ENCODE results near the gene GPR108. TPM values are rescaled to one million over a fixed set of nuclear protein-coding genes. Genes with fewer than 3 reads are reported as not detected.

The GPR108 gene
- polyA plus RNA-seq, 1 of the 3 experiments (the other 2 are of a cell fraction) = 54.2 TPM

DNA sequence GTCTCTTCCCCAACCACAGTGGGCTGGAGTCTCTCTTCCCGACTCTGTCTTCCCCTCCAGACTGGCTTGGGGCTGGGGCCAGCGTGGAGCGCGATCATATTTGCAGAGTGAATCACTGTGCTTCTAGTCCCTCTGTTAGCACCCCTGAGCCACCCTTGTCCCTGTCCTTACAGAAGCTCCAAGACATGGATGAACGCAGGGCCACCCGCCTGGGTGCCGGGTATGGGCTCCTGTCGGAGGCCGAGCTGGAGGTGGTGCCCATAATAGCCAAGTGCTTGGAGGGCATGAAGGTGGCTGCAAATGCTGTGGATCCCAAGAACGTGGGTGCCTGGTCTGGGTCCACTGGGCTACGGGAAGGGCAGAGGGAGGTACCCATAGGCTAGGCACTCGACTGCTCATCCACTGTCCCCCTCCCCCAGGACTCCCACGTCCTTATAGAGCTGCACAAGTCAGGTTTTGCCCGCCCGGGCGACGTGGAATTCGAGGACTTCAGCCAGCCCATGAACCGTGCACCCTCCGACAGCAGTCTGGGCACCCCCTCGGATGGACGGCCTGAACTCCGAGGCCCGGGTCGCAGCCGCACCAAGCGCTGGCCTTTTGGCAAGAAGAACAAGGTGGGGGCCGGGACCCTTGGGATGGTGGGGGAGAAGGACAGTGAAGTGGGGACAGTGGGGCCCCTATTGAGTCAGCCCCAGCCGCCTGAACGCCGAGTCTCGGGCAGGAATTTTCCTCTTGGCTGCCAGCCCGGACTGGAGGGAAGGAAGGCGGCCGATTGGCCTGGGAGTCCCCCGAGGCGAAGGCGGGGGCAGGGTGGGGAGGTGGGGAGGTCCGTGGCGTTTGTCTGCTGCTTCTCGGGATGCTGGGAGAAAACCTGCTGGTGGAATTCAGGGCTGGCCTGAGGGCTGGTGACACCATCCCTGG lies 7.3 kb upstream of the GPR108 start:
- ChIA-PET POLR2A (no interaction called here), CTCF (no interaction called here)
- no peak overlapping the region for H2AFZ ChIP-seq (ENCODE audit: low read depth)
- no peak overlapping the region; the same call in 1 of the 2 replicates for H3K9ac ChIP-seq
- H3K9me3 ChIP-seq = no peaks in the 10 kb centered on the region
- peaks cover 17% of the 10 kb centered on the region for H3F3A ChIP-seq (replicated peaks; ENCODE audit: insufficient read depth)
- H3K4me3 ChIP-seq (ENCODE audit: low read depth in 2 of 2, low read length in 1 of 2) = no peak overlapping the region
- H3K27me3 ChIP-seq (ENCODE audit: insufficient read depth) = no peaks in the 10 kb centered on the region
- H3K79me2 ChIP-seq (ENCODE audit: insufficient read depth) = peaks cover 40% of the 10 kb centered on the region
- 47% methylated on average over 16 of the region's 41 CpGs for WGBS (ENCODE audit: low lambda C conversion rate)
- no peaks in the 10 kb centered on the region for H3K9me2 ChIP-seq
- TF ChIP-seq, protein P1, sequence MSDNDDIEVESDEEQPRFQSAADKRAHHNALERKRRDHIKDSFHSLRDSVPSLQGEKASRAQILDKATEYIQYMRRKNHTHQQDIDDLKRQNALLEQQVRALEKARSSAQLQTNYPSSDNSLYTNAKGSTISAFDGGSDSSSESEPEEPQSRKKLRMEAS (IDR thresholded peaks at IDR 0.05; ENCODE audit: low read depth) = 0 out of 2 replicates have a peak, but pooled peaks have one; percentile 22
- peak; percentile 71 for TF ChIP-seq TEAD4 (IDR thresholded peaks at IDR 0.05; ENCODE audit: borderline replicate concordance, insufficient read depth)
- peak; percentile 62; the same call in 1 of the 2 replicates for TF ChIP-seq RXRA (IDR thresholded peaks at IDR 0.05; ENCODE audit: borderline replicate concordance, low read depth)
- TF ChIP-seq, protein P2, sequence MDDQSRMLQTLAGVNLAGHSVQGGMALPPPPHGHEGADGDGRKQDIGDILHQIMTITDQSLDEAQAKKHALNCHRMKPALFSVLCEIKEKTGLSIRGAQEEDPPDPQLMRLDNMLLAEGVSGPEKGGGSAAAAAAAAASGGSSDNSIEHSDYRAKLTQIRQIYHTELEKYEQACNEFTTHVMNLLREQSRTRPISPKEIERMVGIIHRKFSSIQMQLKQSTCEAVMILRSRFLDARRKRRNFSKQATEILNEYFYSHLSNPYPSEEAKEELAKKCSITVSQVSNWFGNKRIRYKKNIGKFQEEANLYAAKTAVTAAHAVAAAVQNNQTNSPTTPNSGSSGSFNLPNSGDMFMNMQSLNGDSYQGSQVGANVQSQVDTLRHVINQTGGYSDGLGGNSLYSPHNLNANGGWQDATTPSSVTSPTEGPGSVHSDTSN (IDR thresholded peaks at IDR 0.05) = peak; percentile 8; the same call in 1 of the 2 replicates
- no peak for TF ChIP-seq RFX5 (IDR thresholded peaks at IDR 0.05; ENCODE audit: low read length)
- peak; percentile 94 for TF ChIP-seq NFIC (IDR thresholded peaks at IDR 0.05; ENCODE audit: borderline replicate concordance)
- TF ChIP-seq FOSL2 (IDR thresholded peaks at IDR 0.05; ENCODE audit: borderline replicate concordance, low read depth) = peak; percentile 54
- peak; percentile 27; the same call in 1 of the 2 replicates for TF ChIP-seq TCF12 (IDR thresholded peaks at IDR 0.05)
- TF ChIP-seq MEF2A (IDR thresholded peaks at IDR 0.05; ENCODE audit: borderline replicate concordance, low read depth) = no peak
- TF ChIP-seq EP300 (IDR thresholded peaks at IDR 0.05; ENCODE audit: borderline replicate concordance in 1 of 2, low read depth in 1 of 2, low read length in 1 of 2) = peak in 1 of 2 experiments; percentile 26; a peak in 1 of 4 replicates
- peak; percentile 38; the same call in 1 of the 2 replicates for TF ChIP-seq JUND (IDR thresholded peaks at IDR 0.05)
- no peak for TF ChIP-seq ELF1 (IDR thresholded peaks at IDR 0.05)
- peaks cover 22 to 50% of the 10 kb centered on the region in 2 experiments for H3K36me3 ChIP-seq (replicated peaks in 1 of 2; ENCODE audit: control insufficient read depth in 1 of 2, insufficient read depth in 2 of 2, low read length in 1 of 2)
- peak overlapping the region; percentile 67; the same call in 1 of the 2 replicates for H3K4me2 ChIP-seq
- no peaks in the 10 kb centered on the region for H4K20me1 ChIP-seq (ENCODE audit: insufficient read depth)
- peak overlapping the region; percentile 26 to 69; a peak in 3 of 4 replicates for H3K27ac ChIP-seq (ENCODE audit: low read depth in 2 of 2, low read length in 1 of 2)
- no peak for DNase-seq
- peaks cover 0 to 17% of the 10 kb centered on the region in 2 experiments; a peak in 3 of 4 replicates for H3K4me1 ChIP-seq (ENCODE audit: control insufficient read depth in 1 of 2, insufficient read depth in 2 of 2, low read depth in 1 of 2, low read length in 1 of 2)

DNA sequence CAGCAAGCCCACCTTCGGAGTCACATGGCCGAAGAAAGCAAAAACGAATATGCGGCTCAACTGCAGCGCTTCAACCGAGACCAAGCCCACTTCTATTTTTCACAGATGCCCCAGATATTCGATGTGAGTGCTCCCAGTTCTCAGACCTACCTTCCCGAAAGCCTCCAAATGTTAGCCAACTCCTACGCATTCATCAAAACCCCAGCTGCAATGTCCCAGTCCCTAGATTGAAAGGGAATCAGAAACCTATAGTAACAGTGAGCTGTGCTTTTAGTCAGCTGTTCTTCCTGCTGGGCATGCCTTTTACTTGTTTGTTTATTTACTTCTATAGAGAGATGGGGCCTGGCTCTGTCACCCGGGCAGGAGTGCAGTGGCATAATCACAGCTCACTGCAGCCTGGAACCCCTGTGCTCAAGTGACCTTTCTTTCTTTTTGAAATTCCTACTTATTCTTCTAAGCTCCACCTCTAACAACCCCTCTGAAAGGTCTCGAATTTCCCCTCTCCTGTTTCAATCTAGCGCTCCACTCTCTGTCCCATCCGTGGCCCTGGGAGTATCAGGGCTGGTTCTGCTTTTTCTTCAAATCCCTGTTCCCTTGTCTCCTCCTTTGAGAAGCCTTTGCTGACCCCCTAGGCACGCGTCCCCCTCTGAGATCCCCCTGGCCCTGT lies 6.5 kb upstream of the GPR108 start:
- CTCF ChIA-PET = interaction anchor here (2.1 kb wide), 1 partner anchor 120 kb away, joined by 6 read pairs; no protein-coding TSS in a partner anchor
- 84% methylated on average over 15 of the region's 15 CpGs for WGBS (ENCODE audit: low lambda C conversion rate)
- H3K4me3 ChIP-seq (ENCODE audit: low read depth in 2 of 2, low read length in 1 of 2) = no peak overlapping the region
- TF ChIP-seq, protein P2 (IDR thresholded peaks at IDR 0.05) = no peak
- TF ChIP-seq MEF2A (IDR thresholded peaks at IDR 0.05; ENCODE audit: borderline replicate concordance, low read depth) (no peak), RAD21 (IDR thresholded peaks at IDR 0.05; ENCODE audit: low read length) (no peak), EZH2phosphoT487 (IDR thresholded peaks at IDR 0.05; ENCODE audit: borderline replicate concordance, low read depth) (no peak), YY1 (IDR thresholded peaks at IDR 0.05; ENCODE audit: low read depth) (no peak), RXRA (IDR thresholded peaks at IDR 0.05; ENCODE audit: borderline replicate concordance, low read depth) (no peak), RFX5 (IDR thresholded peaks at IDR 0.05; ENCODE audit: low read length) (no peak), NRF1 (IDR thresholded peaks at IDR 0.05; ENCODE audit: low read depth, low read length) (no peak), FOXJ3 (CRISPR knock-in tag; IDR thresholded peaks at IDR 0.05) (no peak), POLR2AphosphoS5 (IDR thresholded peaks at IDR 0.05; ENCODE audit: low read depth, low read length) (no peak), MXI1 (IDR thresholded peaks at IDR 0.05; ENCODE audit: low read depth, low read length) (no peak), NFIC (IDR thresholded peaks at IDR 0.05; ENCODE audit: borderline replicate concordance) (no peak), FOSL2 (IDR thresholded peaks at IDR 0.05; ENCODE audit: borderline replicate concordance, low read depth) (no peak)
- TF ChIP-seq, protein P1 (IDR thresholded peaks at IDR 0.05; ENCODE audit: low read depth) = no peak
- TF ChIP-seq, protein P3, sequence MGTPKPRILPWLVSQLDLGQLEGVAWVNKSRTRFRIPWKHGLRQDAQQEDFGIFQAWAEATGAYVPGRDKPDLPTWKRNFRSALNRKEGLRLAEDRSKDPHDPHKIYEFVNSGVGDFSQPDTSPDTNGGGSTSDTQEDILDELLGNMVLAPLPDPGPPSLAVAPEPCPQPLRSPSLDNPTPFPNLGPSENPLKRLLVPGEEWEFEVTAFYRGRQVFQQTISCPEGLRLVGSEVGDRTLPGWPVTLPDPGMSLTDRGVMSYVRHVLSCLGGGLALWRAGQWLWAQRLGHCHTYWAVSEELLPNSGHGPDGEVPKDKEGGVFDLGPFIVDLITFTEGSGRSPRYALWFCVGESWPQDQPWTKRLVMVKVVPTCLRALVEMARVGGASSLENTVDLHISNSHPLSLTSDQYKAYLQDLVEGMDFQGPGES (IDR thresholded peaks at IDR 0.05; ENCODE audit: low read depth, low read length) = no peak

More for the DNA sequence above, 6.5 kb upstream of the GPR108 start:
- Histone ChIP-seq H3K4me1 (ENCODE audit: control insufficient read depth in 1 of 2, insufficient read depth in 2 of 2, low read depth in 1 of 2, low read length in 1 of 2) (peaks cover 4 to 21% of the 10 kb centered on the region in 2 experiments; a peak in 3 of 4 replicates), H3K27me3 (ENCODE audit: insufficient read depth) (no peaks in the 10 kb centered on the region), H2AFZ (ENCODE audit: low read depth) (no peak overlapping the region), H3K4me2 (peak overlapping the region; percentile 67; the same call in 1 of the 2 replicates), H3K9me2 (no peaks in the 10 kb centered on the region), H3K36me3 (replicated peaks in 1 of 2; ENCODE audit: control insufficient read depth in 1 of 2, insufficient read depth in 2 of 2, low read length in 1 of 2) (peaks cover 16 to 42% of the 10 kb centered on the region in 2 experiments), H3K79me2 (ENCODE audit: insufficient read depth) (peaks cover 40% of the 10 kb centered on the region), H3K27ac (ENCODE audit: low read depth in 2 of 2, low read length in 1 of 2) (peak overlapping the region in 1 of 2 experiments; percentile 69; a peak in 2 of 4 replicates), H3F3A (replicated peaks; ENCODE audit: insufficient read depth) (peaks cover 20% of the 10 kb centered on the region), H4K20me1 (ENCODE audit: insufficient read depth) (no peaks in the 10 kb centered on the region), H3K9me3 (no peaks in the 10 kb centered on the region), H3K9ac (no peak overlapping the region; the same call in 1 of the 2 replicates)
- POLR2A ChIA-PET = no interaction called here
- no peak for DNase-seq

Data from SK-N-SH (cell line).